Measurements from ENCODE around the gene SLC35A4.
"Not testable (repeated sequence)": the region's sequence is repeated elsewhere in the genome, so short reads cannot be mapped to it uniquely, and the experiment has no call there.

Gene SLC35A4

DNA sequence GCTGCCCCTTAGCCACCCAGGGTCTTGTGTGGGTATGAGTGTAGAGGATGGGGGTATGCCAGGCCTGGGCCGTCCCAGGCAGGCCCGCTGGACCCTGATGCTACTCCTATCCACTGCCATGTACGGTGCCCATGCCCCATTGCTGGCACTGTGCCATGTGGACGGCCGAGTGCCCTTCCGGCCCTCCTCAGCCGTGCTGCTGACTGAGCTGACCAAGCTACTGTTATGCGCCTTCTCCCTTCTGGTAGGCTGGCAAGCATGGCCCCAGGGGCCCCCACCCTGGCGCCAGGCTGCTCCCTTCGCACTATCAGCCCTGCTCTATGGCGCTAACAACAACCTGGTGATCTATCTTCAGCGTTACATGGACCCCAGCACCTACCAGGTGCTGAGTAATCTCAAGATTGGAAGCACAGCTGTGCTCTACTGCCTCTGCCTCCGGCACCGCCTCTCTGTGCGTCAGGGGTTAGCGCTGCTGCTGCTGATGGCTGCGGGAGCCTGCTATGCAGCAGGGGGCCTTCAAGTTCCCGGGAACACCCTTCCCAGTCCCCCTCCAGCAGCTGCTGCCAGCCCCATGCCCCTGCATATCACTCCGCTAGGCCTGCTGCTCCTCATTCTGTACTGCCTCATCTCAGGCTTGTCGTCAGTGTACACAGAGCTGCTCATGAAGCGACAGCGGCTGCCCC lies 2.6 kb downstream of the SLC35A4 start:
- no peaks in the 10 kb centered on the region for H3K27me3 Mint-ChIP-seq (ENCODE audit: low read depth)
- peak overlapping the region; percentile 17 for H3K4me3 Mint-ChIP-seq
- H3K4me1 Mint-ChIP-seq (ENCODE audit: low read depth), result peaks cover 41% of the 10 kb centered on the region
- H3K27ac Mint-ChIP-seq, result no peak overlapping the region
- DNase-seq (ENCODE audit: low spot score), result no peak
- H3K9me3 Mint-ChIP-seq, result no peaks in the 10 kb centered on the region
- H3K36me3 Mint-ChIP-seq (ENCODE audit: low read depth), result peaks cover 36% of the 10 kb centered on the region

DNA sequence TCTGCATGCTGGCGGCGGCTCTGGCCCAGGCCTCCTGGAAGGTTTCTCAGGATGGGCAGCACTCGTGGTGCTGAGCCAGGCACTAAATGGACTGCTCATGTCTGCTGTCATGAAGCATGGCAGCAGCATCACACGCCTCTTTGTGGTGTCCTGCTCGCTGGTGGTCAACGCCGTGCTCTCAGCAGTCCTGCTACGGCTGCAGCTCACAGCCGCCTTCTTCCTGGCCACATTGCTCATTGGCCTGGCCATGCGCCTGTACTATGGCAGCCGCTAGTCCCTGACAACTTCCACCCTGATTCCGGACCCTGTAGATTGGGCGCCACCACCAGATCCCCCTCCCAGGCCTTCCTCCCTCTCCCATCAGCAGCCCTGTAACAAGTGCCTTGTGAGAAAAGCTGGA lies 3.2 kb downstream of the SLC35A4 start:
- no peak for DNase-seq (ENCODE audit: low spot score)
- Mint-ChIP-seq H3K27ac (no peak overlapping the region), H3K36me3 (ENCODE audit: low read depth) (peaks cover 36% of the 10 kb centered on the region), H3K4me3 (peak overlapping the region; percentile 14), H3K27me3 (ENCODE audit: low read depth) (no peaks in the 10 kb centered on the region), H3K4me1 (ENCODE audit: low read depth) (peaks cover 38% of the 10 kb centered on the region), H3K9me3 (no peaks in the 10 kb centered on the region)

DNA sequence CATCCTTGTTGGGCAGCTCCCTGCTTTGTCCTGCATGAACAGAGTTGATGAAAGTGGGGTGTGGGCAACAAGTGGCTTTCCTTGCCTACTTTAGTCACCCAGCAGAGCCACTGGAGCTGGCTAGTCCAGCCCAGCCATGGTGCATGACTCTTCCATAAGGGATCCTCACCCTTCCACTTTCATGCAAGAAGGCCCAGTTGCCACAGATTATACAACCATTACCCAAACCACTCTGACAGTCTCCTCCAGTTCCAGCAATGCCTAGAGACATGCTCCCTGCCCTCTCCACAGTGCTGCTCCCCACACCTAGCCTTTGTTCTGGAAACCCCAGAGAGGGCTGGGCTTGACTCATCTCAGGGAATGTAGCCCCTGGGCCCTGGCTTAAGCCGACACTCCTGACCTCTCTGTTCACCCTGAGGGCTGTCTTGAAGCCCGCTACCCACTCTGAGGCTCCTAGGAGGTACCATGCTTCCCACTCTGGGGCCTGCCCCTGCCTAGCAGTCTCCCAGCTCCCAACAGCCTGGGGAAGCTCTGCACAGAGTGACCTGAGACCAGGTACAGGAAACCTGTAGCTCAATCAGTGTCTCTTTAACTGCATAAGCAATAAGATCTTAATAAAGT lies 3.9 kb downstream of the SLC35A4 start:
- Mint-ChIP-seq H3K4me1 (ENCODE audit: low read depth) (peaks cover 35% of the 10 kb centered on the region), H3K4me3 (peak overlapping the region; percentile 77), H3K27ac (peak overlapping the region; percentile 89), H3K36me3 (ENCODE audit: low read depth) (peaks cover 36% of the 10 kb centered on the region), H3K27me3 (ENCODE audit: low read depth) (no peaks in the 10 kb centered on the region), H3K9me3 (no peaks in the 10 kb centered on the region)
- DNase-seq (ENCODE audit: low spot score), result no peak

DNA sequence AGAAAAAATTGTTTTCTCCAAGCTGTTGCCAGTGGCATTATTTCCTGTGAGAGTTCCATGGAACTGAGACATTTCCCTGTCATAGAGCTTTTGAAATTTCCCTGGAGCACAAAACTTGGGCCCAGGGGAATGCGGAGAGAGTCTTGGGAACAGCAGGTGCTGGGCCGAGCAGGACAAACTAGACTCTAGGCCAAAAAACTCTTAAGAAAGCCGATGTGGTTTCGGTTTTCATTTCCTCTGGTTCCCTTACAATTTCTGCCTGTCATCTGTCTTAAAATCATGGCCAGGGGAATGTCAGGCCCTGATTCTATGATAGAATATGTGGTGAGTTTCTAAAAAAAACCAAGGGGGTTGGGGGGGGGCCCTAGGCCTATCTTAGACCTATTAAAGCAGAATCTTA lies 4.6 kb downstream of the SLC35A4 start:
- Mint-ChIP-seq H3K9me3 (no peaks in the 10 kb centered on the region), H3K27me3 (ENCODE audit: low read depth) (no peaks in the 10 kb centered on the region), H3K4me3 (peak overlapping the region; percentile 77), H3K4me1 (ENCODE audit: low read depth) (peaks cover 35% of the 10 kb centered on the region), H3K27ac (peak overlapping the region; percentile 89), H3K36me3 (ENCODE audit: low read depth) (peaks cover 36% of the 10 kb centered on the region)
- DNase-seq (ENCODE audit: low spot score), result no peak

DNA sequence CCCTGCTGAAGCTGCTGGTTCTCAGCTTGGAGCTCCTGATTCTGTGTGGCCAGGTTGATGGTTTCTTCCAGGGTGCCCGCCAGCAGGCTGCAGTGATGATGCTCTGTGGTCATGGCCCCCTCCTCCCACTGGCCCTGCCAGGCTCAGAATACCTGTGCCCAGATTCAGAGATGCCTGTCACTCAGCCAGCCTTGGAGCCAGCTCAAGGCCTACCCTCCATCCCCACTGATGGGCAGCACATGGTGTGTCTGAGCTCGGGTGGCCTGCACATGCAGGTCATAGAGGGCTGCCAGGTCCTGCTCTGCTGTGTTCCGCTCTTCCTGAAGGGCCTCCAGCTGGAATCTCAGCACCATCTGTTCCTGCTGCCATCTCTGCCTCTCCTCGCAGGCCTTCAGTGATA lies 5.4 kb downstream of the SLC35A4 start:
- no peaks in the 10 kb centered on the region for H3K9me3 Mint-ChIP-seq
- peaks cover 32% of the 10 kb centered on the region for H3K36me3 Mint-ChIP-seq (ENCODE audit: low read depth)
- no peaks in the 10 kb centered on the region for H3K27me3 Mint-ChIP-seq (ENCODE audit: low read depth)
- peak overlapping the region; percentile 89 for H3K27ac Mint-ChIP-seq
- peaks cover 36% of the 10 kb centered on the region for H3K4me1 Mint-ChIP-seq (ENCODE audit: low read depth)
- no peak overlapping the region for H3K4me3 Mint-ChIP-seq
- no peak for DNase-seq (ENCODE audit: low spot score)

DNA sequence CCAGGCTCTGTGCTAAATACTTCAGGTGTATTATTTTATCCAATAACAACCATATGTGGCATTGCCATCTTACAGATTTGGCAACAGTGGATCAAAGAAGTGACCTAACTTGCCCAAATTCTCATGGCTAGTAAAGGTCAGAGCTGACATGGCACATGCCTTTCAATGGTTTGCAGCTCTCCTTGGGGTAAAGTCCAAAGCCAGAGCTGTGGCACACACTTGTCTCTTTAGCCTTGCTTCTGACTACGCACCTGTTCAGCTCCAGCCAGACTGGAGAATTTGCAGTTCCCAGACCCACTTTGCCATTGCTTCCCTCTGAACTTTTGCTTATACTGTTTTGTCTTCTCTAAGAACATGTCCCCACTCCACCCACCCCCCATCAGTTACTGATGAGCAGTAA lies 5.9 kb downstream of the SLC35A4 start:
- H3K27ac Mint-ChIP-seq, result peak overlapping the region; percentile 82
- DNase-seq (ENCODE audit: low spot score), result no peak
- no peaks in the 10 kb centered on the region for H3K27me3 Mint-ChIP-seq (ENCODE audit: low read depth)
- H3K36me3 Mint-ChIP-seq (ENCODE audit: low read depth), result peaks cover 29% of the 10 kb centered on the region
- H3K4me1 Mint-ChIP-seq (ENCODE audit: low read depth), result peaks cover 35% of the 10 kb centered on the region
- H3K9me3 Mint-ChIP-seq, result no peaks in the 10 kb centered on the region
- H3K4me3 Mint-ChIP-seq, result no peak overlapping the region

DNA sequence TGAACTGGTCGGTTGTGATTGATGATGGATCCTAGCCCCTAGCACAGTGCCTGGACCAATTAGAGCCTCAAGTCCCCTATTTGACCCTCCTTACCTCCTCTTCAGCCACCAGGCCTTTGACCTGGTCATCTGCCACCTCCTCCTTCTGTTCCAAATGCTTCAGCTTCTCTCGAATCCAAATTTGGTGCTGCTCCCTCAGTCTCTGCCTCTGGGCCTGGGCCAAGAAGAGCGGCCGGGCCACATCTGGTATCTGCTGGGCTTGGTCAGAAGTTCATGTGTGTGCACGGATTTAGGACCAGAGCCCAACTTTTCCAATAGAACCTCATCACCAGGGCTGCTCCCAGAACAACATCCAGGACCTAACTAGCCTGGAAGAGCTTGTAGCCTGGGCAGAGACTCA lies 6.5 kb downstream of the SLC35A4 start:
- no peaks in the 10 kb centered on the region for H3K9me3 Mint-ChIP-seq
- H3K36me3 Mint-ChIP-seq (ENCODE audit: low read depth), result peaks cover 26% of the 10 kb centered on the region
- H3K27ac Mint-ChIP-seq, result peak overlapping the region; percentile 63
- H3K4me1 Mint-ChIP-seq (ENCODE audit: low read depth), result peaks cover 29% of the 10 kb centered on the region
- H3K4me3 Mint-ChIP-seq, result no peak overlapping the region
- H3K27me3 Mint-ChIP-seq (ENCODE audit: low read depth), result no peaks in the 10 kb centered on the region
- no peak for DNase-seq (ENCODE audit: low spot score)

DNA sequence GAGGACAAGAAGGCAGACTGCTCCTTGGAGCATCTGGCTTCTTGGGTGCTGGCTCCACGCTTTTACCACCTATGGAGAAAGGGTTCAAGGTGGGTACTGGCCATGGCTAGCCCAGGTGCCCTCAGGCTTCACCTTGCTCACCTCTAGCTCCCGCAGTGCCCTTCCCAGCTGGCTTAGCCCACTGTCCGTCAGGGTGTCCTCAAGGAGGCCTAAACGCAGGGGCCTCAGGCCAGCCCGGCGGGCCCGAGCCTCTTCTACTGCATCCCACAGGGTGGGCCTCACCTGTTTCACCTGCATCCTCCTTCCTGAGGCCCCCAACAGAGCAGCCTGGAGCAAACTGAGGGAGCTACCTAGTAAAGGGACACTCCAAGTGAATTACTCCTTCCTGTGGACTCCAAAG lies 9.1 kb downstream of the SLC35A4 start:
- no peak overlapping the region for H3K27ac Mint-ChIP-seq
- H3K36me3 Mint-ChIP-seq (ENCODE audit: low read depth), result peaks cover 11% of the 10 kb centered on the region
- no peak overlapping the region for H3K4me3 Mint-ChIP-seq
- H3K9me3 Mint-ChIP-seq, result no peaks in the 10 kb centered on the region
- no peaks in the 10 kb centered on the region for H3K27me3 Mint-ChIP-seq (ENCODE audit: low read depth)
- peaks cover 21% of the 10 kb centered on the region for H3K4me1 Mint-ChIP-seq (ENCODE audit: low read depth)
- DNase-seq (ENCODE audit: low spot score), result no peak

DNA sequence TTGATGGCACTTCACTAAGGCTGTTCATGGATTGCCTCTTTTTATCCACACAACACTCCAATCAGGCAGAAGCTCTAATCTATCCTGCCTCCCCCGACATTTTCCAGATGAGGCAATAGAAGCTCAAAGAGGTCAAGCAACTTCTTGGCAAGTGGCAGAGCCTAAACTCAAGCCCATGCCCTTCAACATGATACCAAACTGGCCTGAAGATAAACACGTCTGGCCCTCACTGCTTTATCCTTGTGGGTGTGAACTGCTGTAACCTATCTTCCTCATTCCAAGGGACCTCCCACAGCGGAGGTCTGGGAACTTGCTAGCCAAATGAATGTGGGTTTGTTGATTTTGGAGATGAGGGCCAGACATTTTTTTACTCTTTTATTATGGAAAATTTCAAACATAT lies 9.5 kb downstream of the SLC35A4 start:
- DNase-seq (ENCODE audit: low spot score), result no peak
- Mint-ChIP-seq H3K9me3 (no peaks in the 10 kb centered on the region), H3K36me3 (ENCODE audit: low read depth) (peaks cover 8% of the 10 kb centered on the region), H3K27ac (no peak overlapping the region), H3K27me3 (ENCODE audit: low read depth) (no peaks in the 10 kb centered on the region), H3K4me1 (ENCODE audit: low read depth) (peaks cover 17% of the 10 kb centered on the region), H3K4me3 (no peak overlapping the region)

DNA sequence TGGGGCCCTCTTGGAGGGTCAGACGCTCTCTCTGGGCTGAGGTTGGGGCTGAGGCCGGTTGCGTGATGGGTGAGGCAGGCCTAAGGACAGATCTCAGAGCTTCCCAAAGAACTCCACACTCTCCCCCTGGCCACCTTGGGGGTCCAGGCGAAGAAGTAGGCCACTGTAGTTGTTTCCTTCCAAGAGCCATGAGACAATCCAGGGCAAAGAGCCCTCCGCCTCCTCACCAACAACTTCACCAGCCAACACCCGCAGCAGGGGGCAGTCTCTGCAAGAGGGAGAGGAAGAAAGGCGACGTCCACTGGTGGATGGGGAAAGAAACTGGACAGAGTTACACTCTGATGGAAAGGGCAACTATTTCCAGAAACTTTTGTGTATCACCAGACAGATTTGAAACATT lies 10.7 kb downstream of the SLC35A4 start:
- Mint-ChIP-seq H3K27ac (no peak overlapping the region), H3K36me3 (ENCODE audit: low read depth) (peaks cover 7% of the 10 kb centered on the region), H3K4me1 (ENCODE audit: low read depth) (peaks cover 6% of the 10 kb centered on the region), H3K4me3 (no peak overlapping the region), H3K27me3 (ENCODE audit: low read depth) (no peaks in the 10 kb centered on the region), H3K9me3 (no peaks in the 10 kb centered on the region)
- no peak for DNase-seq (ENCODE audit: low spot score)

DNA sequence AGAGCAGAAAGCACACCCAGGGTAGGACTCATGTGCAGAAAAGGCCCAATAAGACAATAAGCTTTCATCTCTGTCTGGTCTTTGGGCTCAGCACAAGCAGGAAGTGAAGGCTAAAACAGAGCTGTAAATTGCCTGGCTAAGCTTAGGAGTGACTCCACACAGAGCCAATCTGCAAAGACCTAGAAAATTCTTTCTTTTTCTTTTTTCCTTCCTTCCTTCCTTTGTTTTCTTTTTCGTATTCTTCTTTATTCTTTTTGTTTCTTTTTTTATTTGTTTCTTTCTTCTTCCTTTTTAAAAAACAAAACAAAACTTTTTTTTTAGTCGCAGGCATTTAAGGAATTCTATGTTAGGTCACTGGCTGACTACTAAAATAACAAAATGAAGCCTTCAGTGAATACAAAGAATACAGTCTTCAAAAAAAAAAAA lies 12.2 kb downstream of the SLC35A4 start:
- Mint-ChIP-seq H3K4me3 (no peak overlapping the region), H3K27me3 (ENCODE audit: low read depth) (peaks cover 9% of the 10 kb centered on the region), H3K27ac (no peak overlapping the region), H3K4me1 (ENCODE audit: low read depth) (peaks cover 4% of the 10 kb centered on the region), H3K36me3 (ENCODE audit: low read depth) (no peaks in the 10 kb centered on the region), H3K9me3 (no peaks in the 10 kb centered on the region)
- no peak for DNase-seq (ENCODE audit: low spot score)

DNA sequence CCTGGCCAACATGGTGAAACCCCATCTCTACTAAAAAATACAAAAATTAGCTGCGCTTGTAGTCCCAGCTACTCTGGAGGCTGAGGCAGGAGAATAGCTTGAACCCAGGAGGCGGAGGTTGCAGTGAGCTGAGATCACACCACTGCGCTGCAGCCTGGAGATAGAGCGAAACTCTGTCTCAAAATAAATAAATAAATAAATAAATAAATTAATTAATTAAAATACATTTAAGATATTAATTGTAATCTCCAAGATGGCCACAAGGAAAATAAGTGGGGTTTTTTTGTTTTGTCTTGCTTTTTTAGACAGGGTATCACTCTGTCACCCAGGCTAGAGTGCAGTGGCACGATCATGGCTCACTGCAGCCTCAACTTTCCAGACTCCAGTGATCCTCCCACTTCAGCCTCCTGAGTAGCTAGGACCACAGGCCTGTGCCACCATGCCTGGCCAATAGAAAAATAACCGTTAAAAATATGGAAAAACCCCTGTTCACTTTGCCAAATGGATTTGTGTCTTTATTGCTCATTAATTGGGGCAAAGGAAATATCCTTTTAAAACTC lies 14.6 kb downstream of the SLC35A4 start:
- not testable (repeated sequence) for H3K9me3 Mint-ChIP-seq; H3K4me3 Mint-ChIP-seq; DNase-seq (ENCODE audit: low spot score); H3K4me1 Mint-ChIP-seq (ENCODE audit: low read depth); H3K36me3 Mint-ChIP-seq (ENCODE audit: low read depth); H3K27ac Mint-ChIP-seq
- H3K27me3 Mint-ChIP-seq (ENCODE audit: low read depth), result peaks cover 18% of the 10 kb centered on the region

DNA sequence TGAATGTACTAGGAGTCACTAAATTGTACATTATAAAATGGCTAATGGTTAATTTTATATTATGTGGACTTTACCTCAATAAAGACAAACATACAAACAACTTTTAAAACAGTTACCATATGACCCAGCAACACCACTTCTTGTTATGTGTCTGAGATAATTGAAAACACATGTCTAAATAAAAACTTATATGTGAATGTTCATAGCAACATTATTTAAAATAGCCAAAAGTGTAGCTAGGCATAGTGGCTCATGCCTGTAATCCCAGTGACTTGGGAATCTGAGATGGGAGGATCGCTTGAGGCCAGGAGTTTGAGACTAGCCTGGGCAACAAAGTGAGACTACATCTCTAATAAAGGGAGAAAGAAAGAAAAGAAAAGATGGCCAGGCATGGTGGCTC lies 22.9 kb downstream of the SLC35A4 start:
- no peak for DNase-seq (ENCODE audit: low spot score)
- H3K9me3 Mint-ChIP-seq, result no peaks in the 10 kb centered on the region
- peaks cover 13% of the 10 kb centered on the region for H3K27me3 Mint-ChIP-seq (ENCODE audit: low read depth)
- no peak overlapping the region for H3K27ac Mint-ChIP-seq
- H3K4me3 Mint-ChIP-seq, result no peak overlapping the region
- H3K36me3 Mint-ChIP-seq (ENCODE audit: low read depth), result no peaks in the 10 kb centered on the region
- no peaks in the 10 kb centered on the region for H3K4me1 Mint-ChIP-seq (ENCODE audit: low read depth)

DNA sequence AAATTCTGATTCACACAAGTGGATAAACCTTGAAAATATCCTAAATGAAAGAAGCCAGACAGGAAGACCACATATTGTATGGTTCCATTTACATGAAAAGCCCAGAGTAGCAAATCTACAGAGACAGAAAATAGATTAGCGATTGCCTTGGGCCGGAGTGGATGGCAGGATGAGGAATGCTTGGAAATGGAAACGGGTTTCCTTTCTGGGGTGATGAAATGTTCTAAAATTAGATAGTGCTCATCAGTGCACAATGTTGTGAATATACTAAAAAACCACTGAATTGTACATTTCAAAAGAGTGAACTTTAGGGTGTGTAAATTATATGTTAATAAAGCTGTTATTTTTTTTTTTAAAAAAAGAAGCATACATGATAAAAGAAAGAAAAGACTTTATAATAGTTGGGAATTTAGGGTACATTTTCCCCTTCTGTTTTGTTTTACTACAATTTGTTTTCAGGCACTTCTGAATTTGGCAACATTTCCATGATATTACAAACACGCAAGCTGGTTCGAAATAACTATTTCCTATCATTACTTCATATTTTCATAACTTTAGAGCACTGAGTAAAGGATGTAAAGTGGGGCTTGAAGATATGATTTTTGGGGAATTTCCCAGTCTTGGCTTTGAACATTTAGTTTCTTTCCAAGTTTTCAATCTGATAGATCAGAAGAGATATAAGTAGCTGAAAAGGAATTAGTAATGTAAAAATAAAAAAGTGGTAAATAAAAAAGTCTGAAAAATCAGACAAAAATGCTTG lies 23.9 kb downstream of the SLC35A4 start:
- peaks cover 10% of the 10 kb centered on the region for H3K27me3 Mint-ChIP-seq (ENCODE audit: low read depth)
- H3K27ac Mint-ChIP-seq, result no peak overlapping the region
- DNase-seq (ENCODE audit: low spot score), result no peak
- H3K36me3 Mint-ChIP-seq (ENCODE audit: low read depth), result no peaks in the 10 kb centered on the region
- H3K4me3 Mint-ChIP-seq, result no peak overlapping the region
- H3K9me3 Mint-ChIP-seq, result no peaks in the 10 kb centered on the region
- no peaks in the 10 kb centered on the region for H3K4me1 Mint-ChIP-seq (ENCODE audit: low read depth)

Data from T-helper 2 cell treated with Interferon-gamma antibody and Interleukin-4, amounts not matched to agents 5 μg/mL and 100 μg/mL, for 36 hours (primary cell).